Brain pericyte (primary cell): Measurements from ENCODE around the gene RBM25.
"Not testable (repeated sequence)": the region's sequence is repeated elsewhere in the genome, so short reads cannot be mapped to it uniquely, and the experiment has no call there.

Source experiments
- DNase-seq: peaks from one replicate; pipeline ENCODE4 v3.0.0-alpha.2; 2012; ENCODE audit warnings: low read depth, low spot score

The RBM25 gene

GRCh38 chr14:73168691-73169090, 110.4 kb downstream of the RBM25 start:
- no peak for DNase-seq

- not testable (repeated sequence) for DNase-seq
These were observed 111.5 kb downstream of the RBM25 start for GRCh38 chr14:73169855-73170254.

- no peak for DNase-seq
These were observed 112.4 kb downstream of the RBM25 start for GRCh38 chr14:73170686-73171085.

GRCh38 chr14:73172500-73172899, 114.2 kb downstream of the RBM25 start:
- DNase-seq: no peak

GRCh38 chr14:73173092-73173735, 114.9 kb downstream of the RBM25 start:
- DNase-seq: peak; percentile 15
